CD8-positive, alpha-beta memory T cell (primary cell): ENCODE measurements around the gene PATJ. TPM values are rescaled to one million over a fixed set of nuclear protein-coding genes. Genes with fewer than 3 reads are reported as not detected.
A peak's percentile ranks its signal among the peaks of the same experiment; 100 is the strongest.

Experiments used
- CTCF ChIA-PET: fragments of 350-600 bp; sonication (Branson Sonifier 250); formaldehyde crosslinking; loops from one replicate; lab custom pipeline; 2021; ENCODE audit warnings: antibody characterized with exemption; lab: Charles Lee
- POLR2A ChIA-PET: fragments of 350-600 bp; sonication (Branson Sonifier 250); formaldehyde crosslinking; loops from one replicate; lab custom pipeline; 2021; ENCODE audit warnings: antibody characterized with exemption; lab: Charles Lee
- DNase-seq, 5 donors: peaks; one replicate each; pipeline versions ENCODE4 v3.0.0 to v3.0.0-alpha.2; 2020 to 2022; ENCODE audit warnings: mixed read lengths in 1 of 5
- H3K27ac ChIP-seq: one replicate; pipeline ENCODE4 v1.7.0; 2013; ENCODE audit warnings: low read depth, mild to moderate bottlenecking, low read length, moderate library complexity
- H3K27me3 ChIP-seq: 2 replicates; pipeline ENCODE4 v1.7.0; 2013; ENCODE audit warnings: low read length, mild to moderate bottlenecking; ENCODE audit not compliant: insufficient read depth, poor library complexity, severe bottlenecking
- H3K36me3 ChIP-seq: 2 replicates; pipeline ENCODE4 v1.7.0; 2013; ENCODE audit warnings: mild to moderate bottlenecking, low read length, moderate library complexity; ENCODE audit not compliant: insufficient read depth
- H3K4me1 ChIP-seq: 2 replicates; pipeline ENCODE4 v1.7.0; 2013; ENCODE audit warnings: mild to moderate bottlenecking, low read length, moderate library complexity; ENCODE audit not compliant: insufficient read depth
- H3K4me3 ChIP-seq: 2 replicates; pipeline ENCODE4 v1.7.0; 2013; ENCODE audit warnings: mild to moderate bottlenecking, low read length
- H3K9me3 ChIP-seq: 2 replicates; pipeline ENCODE4 v1.7.0; 2013; ENCODE audit warnings: mild to moderate bottlenecking, low read length
- H3K27ac Mint-ChIP-seq, 8 donors: one replicate each; pipeline ENCODE4 v1.8.0; 2020 to 2021; ENCODE audit warnings: mixed read lengths in 8 of 8, mild to moderate bottlenecking in 6 of 8, inconsistent platforms in 3 of 8, moderate library complexity in 3 of 8
- H3K27me3 Mint-ChIP-seq, 2 donors: one replicate each; pipeline ENCODE4 v1.8.0; 2020 to 2021; ENCODE audit warnings: mixed read lengths in 2 of 2, mild to moderate bottlenecking in 1 of 2, moderate library complexity in 1 of 2
- H3K36me3 Mint-ChIP-seq, 3 donors: one replicate each; pipeline ENCODE4 v1.8.0; 2020 to 2021; ENCODE audit warnings: mixed read lengths in 3 of 3, inconsistent platforms in 1 of 3, mild to moderate bottlenecking in 1 of 3
- H3K4me1 Mint-ChIP-seq, 3 donors: one replicate each; pipeline ENCODE4 v1.8.0; 2020 to 2021; ENCODE audit warnings: mixed read lengths in 3 of 3, inconsistent platforms in 1 of 3, mild to moderate bottlenecking in 1 of 3
- H3K4me3 Mint-ChIP-seq, 7 donors: one replicate each; pipeline ENCODE4 v1.8.0; 2020 to 2021; ENCODE audit warnings: mixed read lengths in 7 of 7, mild to moderate bottlenecking in 6 of 7, moderate library complexity in 4 of 7, inconsistent platforms in 2 of 7
- H3K9me3 Mint-ChIP-seq, 5 donors: one replicate each; pipeline ENCODE4 v1.8.0; 2020 to 2022; ENCODE audit warnings: mixed read lengths in 5 of 5, mild to moderate bottlenecking in 3 of 5, moderate library complexity in 2 of 5, inconsistent platforms in 1 of 5
- polyA plus RNA-seq: library from polyadenylated mRNA; unstranded; fragments of 300-500 nt; fragmentation: Illumina TruSeq; gene quantifications from one replicate; pipeline ENCODE4 v1.2.3, GENCODE V29; 2021
- total RNA-seq, 2 experiments: library from RNA; stranded (reverse); gene quantifications; one replicate each; pipeline ENCODE4 v1.2.3, GENCODE V29; 2021

Gene PATJ
- total and polyA plus RNA-seq, 3 experiments from 2014 or later: 9.8 to 24.4 (median 10.3) TPM

DNA sequence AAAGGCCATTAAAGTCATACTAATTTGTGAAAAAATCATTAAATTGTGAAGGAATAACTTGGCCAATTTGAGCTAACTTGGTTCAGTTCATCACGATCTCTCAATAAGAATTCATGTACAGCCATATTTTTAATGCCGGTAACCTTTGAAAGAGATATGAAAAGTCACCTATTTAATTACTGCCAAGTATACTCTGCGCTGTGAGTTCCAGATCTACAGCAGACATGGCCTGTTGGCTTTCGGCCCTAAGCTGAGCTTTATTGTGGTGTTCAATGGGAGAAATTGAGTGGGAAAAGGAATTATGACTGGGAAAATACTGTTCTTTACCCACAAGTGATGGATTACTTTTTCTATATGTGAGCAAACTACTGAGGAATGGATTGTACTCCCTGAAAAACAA is 292.5 kb downstream of the PATJ start:
- no peaks in the 10 kb centered on the region for H3K4me1 ChIP-seq
- Mint-ChIP-seq H3K36me3 (peaks cover 7 to 10% (median 8%) of the 10 kb centered on the region in 3 donors), H3K4me1 (no peaks in the 10 kb centered on the region), H3K27ac (no peak overlapping the region), H3K4me3 (no peak overlapping the region), H3K27me3 (no peaks in the 10 kb centered on the region), H3K9me3 (no peaks in the 10 kb centered on the region)
- ChIA-PET CTCF (no interaction called here), POLR2A (interaction anchor here (0.6 kb wide), 1 partner anchor 17 kb away, joined by 4 read pairs; no protein-coding TSS in a partner anchor)
- H3K27ac ChIP-seq: no peak overlapping the region
- H3K36me3 ChIP-seq: no peaks in the 10 kb centered on the region
- DNase-seq: no peak
- no peaks in the 10 kb centered on the region for H3K9me3 ChIP-seq
- no peak overlapping the region for H3K4me3 ChIP-seq
- no peaks in the 10 kb centered on the region for H3K27me3 ChIP-seq

GRCh38 chr1:62037274-62037673 is 295.0 kb downstream of the PATJ start:
- ChIA-PET POLR2A (interaction anchor here (0.5 kb wide), 1 partner anchor 650 kb away, joined by 4 read pairs; no protein-coding TSS in a partner anchor), CTCF (no interaction called here)
- no peaks in the 10 kb centered on the region for H3K27me3 ChIP-seq
- H3K4me3 ChIP-seq: no peak overlapping the region
- H3K9me3 ChIP-seq: no peaks in the 10 kb centered on the region
- Mint-ChIP-seq H3K27me3 (no peaks in the 10 kb centered on the region), H3K4me1 (no peaks in the 10 kb centered on the region), H3K4me3 (no peak overlapping the region), H3K27ac (peak overlapping the region in 1 of 8 donors; percentile 67), H3K9me3 (no peaks in the 10 kb centered on the region), H3K36me3 (peaks cover 5 to 13% (median 8%) of the 10 kb centered on the region in 3 donors)
- no peaks in the 10 kb centered on the region for H3K4me1 ChIP-seq
- H3K36me3 ChIP-seq: no peaks in the 10 kb centered on the region
- no peak overlapping the region for H3K27ac ChIP-seq
- DNase-seq: no peak

DNA sequence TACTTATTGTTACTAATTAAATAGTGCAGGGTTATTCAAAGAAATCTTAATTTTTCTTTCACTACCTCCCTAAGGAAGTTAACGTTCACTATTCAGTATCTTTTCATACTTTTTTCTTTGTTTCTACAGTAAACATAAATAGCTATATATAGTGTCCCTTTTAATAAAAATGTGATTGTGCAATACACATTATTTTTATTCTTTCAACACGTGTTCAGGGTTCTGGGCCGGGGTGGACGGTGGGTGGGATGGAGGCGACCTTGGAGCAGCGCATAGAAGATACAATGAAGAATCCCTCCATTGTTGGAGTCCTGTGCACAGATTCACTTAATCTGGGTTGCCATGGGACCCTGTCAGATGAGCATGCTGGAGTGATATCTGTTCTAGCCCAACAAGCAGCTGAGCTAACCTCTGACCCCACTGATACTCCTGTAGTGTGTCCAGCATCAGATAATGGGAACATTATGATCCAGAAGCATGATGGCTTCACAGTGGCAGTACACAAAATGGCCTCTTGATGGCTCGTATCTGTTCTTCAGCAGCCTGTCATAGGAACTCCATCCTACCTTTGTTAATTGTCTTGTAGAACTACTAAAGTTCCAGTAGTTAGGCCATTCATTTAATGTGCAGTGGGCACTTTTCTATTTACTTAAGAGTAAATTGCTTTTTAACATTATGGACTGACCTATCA is 296.5 kb downstream of the PATJ start:
- Histone ChIP-seq H3K4me3 (no peak overlapping the region), H3K27me3 (no peaks in the 10 kb centered on the region), H3K27ac (no peak overlapping the region), H3K9me3 (no peaks in the 10 kb centered on the region), H3K36me3 (no peaks in the 10 kb centered on the region), H3K4me1 (no peaks in the 10 kb centered on the region)
- Mint-ChIP-seq H3K27me3 (no peaks in the 10 kb centered on the region), H3K4me1 (no peaks in the 10 kb centered on the region), H3K27ac (no peak overlapping the region), H3K9me3 (no peaks in the 10 kb centered on the region), H3K4me3 (no peak overlapping the region), H3K36me3 (peaks cover 1 to 11% (median 4%) of the 10 kb centered on the region in 3 donors)
- ChIA-PET POLR2A (no interaction called here), CTCF (no interaction called here)
- DNase-seq: no peak

DNA sequence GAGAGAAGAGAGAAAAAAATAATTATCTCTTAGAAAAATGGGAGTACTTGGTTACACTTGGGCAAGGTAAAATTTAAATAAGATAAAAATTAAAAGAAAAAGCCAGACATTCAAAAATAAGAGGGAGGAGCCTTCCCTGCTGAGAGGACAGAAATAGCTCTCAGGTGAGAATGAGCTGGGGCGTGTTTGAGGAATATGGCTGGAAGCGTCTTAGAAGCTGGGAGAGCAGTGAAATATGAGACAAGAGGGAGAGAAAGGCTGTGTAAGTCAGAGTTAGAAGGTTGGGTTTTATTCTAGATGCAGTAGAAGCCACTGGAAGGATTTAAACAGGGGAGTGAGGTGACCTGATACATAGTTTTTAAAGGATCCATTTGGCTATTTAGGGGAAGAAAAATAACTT is 298.2 kb downstream of the PATJ start:
- Histone ChIP-seq H3K4me1 (no peaks in the 10 kb centered on the region), H3K9me3 (no peaks in the 10 kb centered on the region), H3K27ac (no peak overlapping the region), H3K36me3 (no peaks in the 10 kb centered on the region), H3K4me3 (no peak overlapping the region), H3K27me3 (no peaks in the 10 kb centered on the region)
- Mint-ChIP-seq H3K36me3 (peaks cover 0 to 21% (median 5%) of the 10 kb centered on the region in 3 donors), H3K27ac (no peak overlapping the region), H3K9me3 (no peaks in the 10 kb centered on the region), H3K4me3 (no peak overlapping the region), H3K4me1 (no peaks in the 10 kb centered on the region), H3K27me3 (no peaks in the 10 kb centered on the region)
- no peak for DNase-seq
- POLR2A ChIA-PET: no interaction called here
- CTCF ChIA-PET: no interaction called here

GRCh38 chr1:62040973-62041372 is 298.7 kb downstream of the PATJ start:
- CTCF ChIA-PET: no interaction called here
- H3K9me3 ChIP-seq: no peaks in the 10 kb centered on the region
- H3K4me3 Mint-ChIP-seq: no peak overlapping the region
- H3K4me3 ChIP-seq: no peak overlapping the region
- no peaks in the 10 kb centered on the region for H3K27me3 ChIP-seq
- no peak overlapping the region for H3K27ac Mint-ChIP-seq
- no peaks in the 10 kb centered on the region for H3K4me1 Mint-ChIP-seq
- H3K36me3 ChIP-seq: no peaks in the 10 kb centered on the region
- H3K4me1 ChIP-seq: no peaks in the 10 kb centered on the region
- H3K27ac ChIP-seq: no peak overlapping the region
- H3K27me3 Mint-ChIP-seq: no peaks in the 10 kb centered on the region
- no peak for DNase-seq
- POLR2A ChIA-PET: no interaction called here
- peaks cover 0 to 24% (median 5%) of the 10 kb centered on the region in 3 donors for H3K36me3 Mint-ChIP-seq
- H3K9me3 Mint-ChIP-seq: no peaks in the 10 kb centered on the region

DNA sequence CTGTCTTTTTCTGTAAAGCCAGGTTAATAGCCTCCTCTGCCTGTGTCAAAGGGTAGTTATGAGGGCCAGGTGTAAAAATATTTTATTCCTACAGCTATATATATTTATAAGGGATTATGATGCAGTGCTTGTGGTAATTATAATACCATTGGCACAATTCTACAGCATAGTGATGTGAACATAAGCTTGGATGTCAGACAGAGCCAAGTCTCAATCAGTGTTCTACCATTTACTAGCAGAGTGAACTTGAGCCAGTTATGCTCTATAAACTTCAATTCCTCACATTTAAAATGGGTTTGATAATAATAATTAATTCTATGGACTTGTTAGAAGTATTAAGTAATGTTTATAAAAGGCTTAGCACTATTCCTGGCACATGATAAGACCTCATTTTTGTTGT is 300.9 kb downstream of the PATJ start:
- Mint-ChIP-seq H3K4me1 (no peaks in the 10 kb centered on the region), H3K36me3 (peaks cover 4 to 34% (median 9%) of the 10 kb centered on the region in 3 donors), H3K4me3 (no peak overlapping the region), H3K27ac (no peak overlapping the region), H3K27me3 (no peaks in the 10 kb centered on the region), H3K9me3 (no peaks in the 10 kb centered on the region)
- Histone ChIP-seq H3K4me1 (no peaks in the 10 kb centered on the region), H3K36me3 (no peaks in the 10 kb centered on the region), H3K27me3 (no peaks in the 10 kb centered on the region), H3K4me3 (no peak overlapping the region), H3K9me3 (no peaks in the 10 kb centered on the region), H3K27ac (no peak overlapping the region)
- DNase-seq: no peak
- POLR2A ChIA-PET: no interaction called here
- CTCF ChIA-PET: no interaction called here

DNA sequence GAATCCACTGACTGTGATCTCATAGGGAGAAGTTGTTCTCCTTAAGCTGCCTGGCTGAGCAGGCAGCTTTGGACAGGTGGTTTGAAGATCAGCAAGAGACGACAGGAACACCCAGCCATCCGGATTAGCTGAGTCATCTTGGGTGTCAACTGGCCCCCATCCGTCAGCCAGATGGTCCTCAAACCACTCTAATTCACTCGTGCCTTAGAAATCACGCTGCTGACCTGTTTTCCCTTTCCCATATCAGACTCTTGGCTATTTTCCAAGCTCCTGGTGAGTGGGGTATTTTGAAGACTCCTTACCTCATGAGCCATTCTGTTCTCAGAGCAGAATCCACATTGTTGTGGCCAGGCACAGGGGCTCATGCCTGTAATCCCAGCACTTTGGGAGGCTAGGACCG is 303.3 kb downstream of the PATJ start:
- ChIA-PET CTCF (no interaction called here), POLR2A (no interaction called here)
- DNase-seq: no peak
- Histone ChIP-seq H3K9me3 (no peaks in the 10 kb centered on the region), H3K27ac (no peak overlapping the region), H3K36me3 (no peaks in the 10 kb centered on the region), H3K4me1 (no peaks in the 10 kb centered on the region), H3K4me3 (no peak overlapping the region), H3K27me3 (no peaks in the 10 kb centered on the region)
- Mint-ChIP-seq H3K36me3 (peaks cover 6 to 43% (median 12%) of the 10 kb centered on the region in 3 donors), H3K27ac (no peak overlapping the region), H3K27me3 (no peaks in the 10 kb centered on the region), H3K9me3 (no peaks in the 10 kb centered on the region), H3K4me1 (no peaks in the 10 kb centered on the region), H3K4me3 (no peak overlapping the region)

GRCh38 chr1:62046927-62047326 is 304.6 kb downstream of the PATJ start:
- ChIA-PET POLR2A (no interaction called here), CTCF (no interaction called here)
- H3K27ac Mint-ChIP-seq: no peak overlapping the region
- H3K4me1 Mint-ChIP-seq: no peaks in the 10 kb centered on the region
- no peaks in the 10 kb centered on the region for H3K27me3 Mint-ChIP-seq
- Histone ChIP-seq H3K4me1 (no peaks in the 10 kb centered on the region), H3K9me3 (no peaks in the 10 kb centered on the region), H3K4me3 (no peak overlapping the region), H3K36me3 (no peaks in the 10 kb centered on the region), H3K27me3 (no peaks in the 10 kb centered on the region), H3K27ac (no peak overlapping the region)
- H3K9me3 Mint-ChIP-seq: no peaks in the 10 kb centered on the region
- peaks cover 13 to 54% (median 16%) of the 10 kb centered on the region in 3 donors for H3K36me3 Mint-ChIP-seq
- no peak overlapping the region for H3K4me3 Mint-ChIP-seq
- no peak for DNase-seq
